ENCODE data around the gene MMP20. TPM values are rescaled to one million over a fixed set of nuclear protein-coding genes. Genes with fewer than 3 reads are reported as not detected.

MMP20 gene
- total RNA-seq, 6 experiments from 2014 or later = not detected

- DNase-seq (no peak), ATAC-seq (no peak)
- 75% methylated on average over 2 of the region's 2 CpGs for WGBS (ENCODE audit: insufficient coverage, low coverage, low lambda C conversion rate, missing lambda C conversion rate)
- H3K9me3 ChIP-seq = no peaks in the 10 kb centered on the region
- H3K36me3 ChIP-seq = no peaks in the 10 kb centered on the region
- TF ChIP-seq POLR2A (IDR thresholded peaks at IDR 0.05) = no peak
- TF ChIP-seq CTCF (IDR thresholded peaks at IDR 0.05) = no peak
- no peaks in the 10 kb centered on the region for H3K4me1 ChIP-seq
- no peak overlapping the region for H3K27ac ChIP-seq
- H3K27me3 ChIP-seq = no peaks in the 10 kb centered on the region
- intact Hi-C loops (cut with DNase I) = no loop called here
- no peak overlapping the region for H3K4me3 ChIP-seq
Observed at GRCh38 chr11:102583141-102583873, 41.8 kb downstream of the MMP20 start.

DNA sequence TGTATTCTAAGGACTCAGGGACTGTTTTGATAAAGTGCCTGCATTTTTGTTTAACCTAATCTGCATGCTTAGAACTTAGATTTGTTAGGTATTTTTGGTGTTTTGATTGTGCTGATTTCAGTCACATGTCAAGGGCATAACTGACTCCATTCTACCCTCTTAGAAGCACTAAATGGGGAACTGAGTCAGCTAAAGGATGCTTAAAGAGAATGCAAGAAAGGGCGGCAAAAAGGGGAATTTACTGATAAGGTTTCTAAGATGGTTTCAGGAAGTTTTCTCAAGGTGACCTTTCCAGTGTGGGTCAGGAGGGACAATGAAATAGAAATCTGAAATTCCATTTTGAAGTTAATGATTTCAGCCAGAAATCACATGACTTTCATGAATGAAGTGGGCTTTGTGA is 43.0 kb downstream of the MMP20 start:
- H3K27ac ChIP-seq = no peak overlapping the region
- no peaks in the 10 kb centered on the region for H3K36me3 ChIP-seq
- no peaks in the 10 kb centered on the region for H3K4me1 ChIP-seq
- ATAC-seq (no peak), DNase-seq (no peak)
- TF ChIP-seq CTCF (IDR thresholded peaks at IDR 0.05) (no peak), POLR2A (IDR thresholded peaks at IDR 0.05) (no peak)
- intact Hi-C loops (cut with DNase I) = no loop called here
- H3K27me3 ChIP-seq = no peaks in the 10 kb centered on the region
- no peaks in the 10 kb centered on the region for H3K9me3 ChIP-seq
- no peak overlapping the region for H3K4me3 ChIP-seq
- 53% methylated on average over 1 of the region's 1 CpG for WGBS (ENCODE audit: insufficient coverage, low coverage, low lambda C conversion rate, missing lambda C conversion rate)

GRCh38 chr11:102581066-102581465 is 44.1 kb downstream of the MMP20 start:
- intact Hi-C loops (cut with DNase I) = no loop called here
- no peaks in the 10 kb centered on the region for H3K9me3 ChIP-seq
- TF ChIP-seq POLR2A (IDR thresholded peaks at IDR 0.05) = no peak
- TF ChIP-seq CTCF (IDR thresholded peaks at IDR 0.05) = no peak
- ATAC-seq = no peak
- no peak overlapping the region for H3K4me3 ChIP-seq
- no peaks in the 10 kb centered on the region for H3K4me1 ChIP-seq
- no peaks in the 10 kb centered on the region for H3K27me3 ChIP-seq
- H3K36me3 ChIP-seq = no peaks in the 10 kb centered on the region
- no peak for DNase-seq
- 75% methylated on average over 4 of the region's 4 CpGs for WGBS (ENCODE audit: insufficient coverage, low coverage, low lambda C conversion rate, missing lambda C conversion rate)
- H3K27ac ChIP-seq = no peak overlapping the region

DNA sequence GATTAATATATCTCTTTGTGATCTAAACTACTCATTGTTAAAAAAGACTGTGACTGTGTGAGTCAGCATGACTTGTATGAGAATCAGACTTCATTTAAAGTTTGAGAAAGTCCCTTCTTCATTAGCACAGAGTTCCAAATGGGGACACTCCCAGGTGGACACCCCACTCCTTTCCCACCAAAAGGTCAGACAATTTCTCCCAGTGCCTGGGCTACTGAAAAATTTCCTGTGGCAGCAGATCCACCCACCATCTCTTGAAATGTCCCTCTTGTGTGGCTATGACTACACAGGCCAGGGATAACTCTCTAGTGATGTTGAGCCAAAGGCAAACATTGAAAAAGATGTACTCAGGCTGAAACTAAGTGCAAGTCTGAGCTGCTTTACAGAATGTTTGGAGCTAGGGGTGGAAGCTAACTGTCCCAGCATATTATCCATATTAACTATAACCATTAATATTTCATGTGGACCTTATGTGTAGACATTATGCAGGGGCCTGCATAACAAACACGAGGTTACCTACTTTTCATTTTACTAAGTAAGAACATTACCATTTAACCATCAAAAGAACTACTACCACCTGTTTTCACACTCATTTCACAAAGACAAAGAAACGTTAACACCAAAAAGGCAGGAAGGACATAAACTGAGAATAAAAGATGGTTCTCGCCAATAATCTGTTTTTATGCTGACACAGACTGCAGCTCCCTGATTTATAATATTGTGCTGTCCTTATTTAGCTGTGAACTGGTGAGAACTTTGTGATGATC is 44.8 kb downstream of the MMP20 start:
- 69% methylated on average over 3 of the region's 3 CpGs for WGBS (ENCODE audit: insufficient coverage, low coverage, low lambda C conversion rate, missing lambda C conversion rate)
- H3K4me3 ChIP-seq = no peak overlapping the region
- intact Hi-C loops (cut with DNase I) = no loop called here

More for the DNA sequence above, 44.8 kb downstream of the MMP20 start:
- Histone ChIP-seq H3K4me1 (no peaks in the 10 kb centered on the region), H3K27me3 (no peaks in the 10 kb centered on the region), H3K9me3 (no peaks in the 10 kb centered on the region), H3K27ac (no peak overlapping the region), H3K36me3 (no peaks in the 10 kb centered on the region)
- no peak for TF ChIP-seq CTCF (IDR thresholded peaks at IDR 0.05)
- TF ChIP-seq POLR2A (IDR thresholded peaks at IDR 0.05) = no peak
- no peak for DNase-seq
- no peak for ATAC-seq
